Limb (tissue), 2 donors: ENCODE results near the gene PAK5.
A peak's percentile ranks its signal among the peaks of the same experiment; 100 is the strongest.
"Not testable (repeated sequence)": the region's sequence is repeated elsewhere in the genome, so short reads cannot be mapped to it uniquely, and the experiment has no call there.

Experiments used
- DNase-seq, 2 donors: peaks; one replicate each; pipeline ENCODE4 v3.0.0-alpha.2; 2016; ENCODE audit errors: extremely low spot score in 2 of 2

Gene PAK5

DNA sequence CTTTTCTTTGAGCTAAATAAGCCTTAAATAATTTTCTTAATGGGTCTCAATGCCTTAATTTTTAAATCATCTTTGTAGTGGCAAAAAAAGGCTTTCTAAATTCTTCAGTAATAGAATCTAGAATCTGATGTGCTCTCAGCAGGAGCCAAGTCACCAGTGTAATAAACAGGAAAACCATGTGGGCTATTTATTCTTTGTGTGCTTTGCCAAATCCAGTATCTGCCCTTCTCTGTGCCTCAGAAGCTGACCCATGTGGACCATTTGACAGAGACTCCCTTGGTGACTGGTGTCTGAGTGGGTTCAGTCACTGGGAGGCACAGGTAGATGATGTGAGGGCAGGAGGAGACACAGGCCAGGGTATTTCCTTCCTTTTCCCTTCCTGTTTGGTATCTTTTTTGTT is 152.9 kb downstream of the PAK5 start:
- DNase-seq: no peak

GRCh38 chr20:9685011-9685410 is 153.9 kb downstream of the PAK5 start:
- no peak for DNase-seq

GRCh38 chr20:9677100-9677623 is 161.7 kb downstream of the PAK5 start:
- DNase-seq: no peak

- no peak for DNase-seq
Observed at GRCh38 chr20:9672981-9673380, 165.9 kb downstream of the PAK5 start.

- no peak for DNase-seq
Observed at GRCh38 chr20:9672027-9672426, 166.8 kb downstream of the PAK5 start.

GRCh38 chr20:9668381-9668780 is 170.5 kb downstream of the PAK5 start:
- DNase-seq: no peak

- DNase-seq: no peak
Observed at GRCh38 chr20:9663423-9663822, 175.5 kb downstream of the PAK5 start.

DNA sequence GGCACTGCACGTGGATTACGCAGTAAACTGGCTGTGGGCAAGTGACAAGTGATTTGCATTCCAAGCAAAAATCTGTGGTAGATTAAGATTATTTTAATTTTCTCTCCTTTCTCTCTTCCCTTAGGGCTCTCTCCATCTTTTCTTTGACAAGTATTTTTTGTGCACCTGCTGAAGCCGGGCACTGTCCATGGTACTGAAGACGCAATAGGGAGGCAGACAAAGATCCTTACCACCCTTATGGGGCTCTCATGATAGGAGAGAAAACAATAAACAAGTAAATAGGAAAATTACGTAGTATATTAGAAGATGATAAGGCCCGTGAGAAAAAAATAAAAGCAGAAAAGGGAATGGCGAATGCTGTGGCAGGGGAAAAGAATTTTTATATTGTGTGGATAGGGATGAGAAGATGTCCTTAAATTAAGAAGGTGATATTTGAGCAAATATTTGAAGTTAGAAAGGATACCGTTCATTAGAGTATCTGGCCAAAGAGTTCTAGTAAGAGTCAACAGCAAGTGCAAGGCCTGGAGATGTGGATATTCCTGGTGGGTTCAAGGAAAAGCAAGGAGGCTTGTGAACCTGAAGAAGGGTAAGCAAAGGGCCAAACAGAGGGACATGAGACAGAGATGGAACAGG is 178.5 kb downstream of the PAK5 start:
- peak in 1 of 2 donors; percentile 40 for DNase-seq

GRCh38 chr20:9647741-9648140 is 191.1 kb downstream of the PAK5 start:
- no peak for DNase-seq

GRCh38 chr20:9646375-9646774 is 192.5 kb downstream of the PAK5 start:
- no peak for DNase-seq

- no peak for DNase-seq
Observed at GRCh38 chr20:9642882-9643281, 196.0 kb downstream of the PAK5 start.

DNA sequence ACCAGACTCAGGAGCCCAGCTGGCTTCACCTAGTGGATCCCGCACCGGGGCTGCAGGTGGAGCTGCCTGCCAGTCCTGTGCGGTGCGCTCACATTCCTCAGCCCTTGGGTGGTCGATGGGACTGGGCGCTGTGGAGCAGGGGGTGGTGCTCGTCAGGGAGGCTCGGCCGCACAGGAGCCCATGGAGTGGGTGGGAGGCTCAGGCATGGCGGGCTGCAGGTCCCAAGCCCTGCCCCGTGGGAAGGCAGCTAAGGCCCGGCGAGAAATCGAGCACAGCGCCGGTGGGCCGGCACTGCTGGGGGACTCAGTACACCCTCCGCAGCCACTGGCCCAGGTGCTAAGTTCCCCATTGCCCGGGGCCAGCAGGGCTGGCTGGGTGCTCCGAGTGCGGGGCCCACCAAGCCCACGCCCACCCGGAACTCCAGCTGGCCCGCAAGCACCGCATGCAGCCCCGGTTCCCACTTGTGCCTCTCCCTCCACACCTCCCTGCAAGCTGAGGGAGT is 197.3 kb downstream of the PAK5 start:
- DNase-seq: not testable (repeated sequence)

DNA sequence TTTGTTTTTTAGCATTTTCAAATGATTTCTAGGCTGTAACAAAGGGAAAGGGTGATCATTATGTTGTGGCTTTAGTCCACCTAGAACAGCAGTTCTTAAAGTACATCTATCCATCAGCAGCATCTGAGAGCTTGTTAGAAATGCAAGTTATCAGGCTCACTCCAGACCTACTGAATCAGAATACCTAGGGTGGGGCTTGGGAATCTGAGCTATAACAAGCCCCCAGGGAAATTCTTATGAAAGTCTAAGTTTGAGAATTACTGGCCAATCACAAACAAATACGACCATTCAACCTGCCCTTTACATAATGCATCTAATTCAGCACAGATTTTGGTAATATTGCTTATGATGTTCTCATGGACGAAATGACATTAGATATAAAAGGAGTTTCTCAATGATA is 201.0 kb downstream of the PAK5 start:
- DNase-seq: no peak

DNA sequence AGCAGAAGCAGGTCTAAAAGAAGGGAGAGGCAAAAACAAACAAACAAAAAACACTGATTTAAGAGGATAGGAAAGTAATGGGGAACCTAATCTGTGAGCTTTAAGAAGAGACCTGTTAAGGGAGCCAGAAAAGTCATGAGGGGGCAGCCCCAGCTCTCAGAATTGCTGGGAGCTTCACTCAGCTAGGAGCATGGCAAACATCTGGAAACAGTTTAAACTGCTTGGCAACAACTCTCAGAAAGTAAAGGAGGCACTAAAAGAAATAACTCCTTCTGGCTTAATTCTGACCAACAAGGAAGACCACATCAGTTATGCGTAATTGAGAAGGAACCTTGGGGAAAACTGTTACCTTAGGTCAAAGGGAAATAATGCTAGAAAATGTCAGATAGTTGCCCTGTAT is 203.1 kb downstream of the PAK5 start:
- no peak for DNase-seq

GRCh38 chr20:9634327-9634726 is 204.5 kb downstream of the PAK5 start:
- DNase-seq: no peak

DNA sequence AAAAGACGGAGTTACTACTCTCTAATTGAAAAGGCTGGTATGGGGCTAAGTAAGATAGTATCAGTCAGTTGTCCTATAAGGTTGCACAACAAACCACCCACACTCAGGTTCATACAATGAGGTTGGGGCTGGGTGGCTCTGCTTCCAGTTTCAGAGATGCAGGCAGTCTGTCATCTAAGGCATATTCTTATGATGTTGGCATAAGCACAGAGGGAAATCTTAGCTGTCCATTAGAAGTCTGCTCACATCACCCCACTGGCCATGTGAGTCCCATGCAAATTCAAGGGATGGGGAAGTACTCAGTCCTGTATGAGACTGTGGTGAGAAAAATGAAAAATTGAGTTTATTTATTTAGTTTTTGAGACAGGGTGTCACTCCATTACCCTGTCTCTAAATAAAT is 205.9 kb downstream of the PAK5 start:
- no peak for DNase-seq

GRCh38 chr20:9632265-9632664 is 206.6 kb downstream of the PAK5 start:
- DNase-seq: no peak

DNA sequence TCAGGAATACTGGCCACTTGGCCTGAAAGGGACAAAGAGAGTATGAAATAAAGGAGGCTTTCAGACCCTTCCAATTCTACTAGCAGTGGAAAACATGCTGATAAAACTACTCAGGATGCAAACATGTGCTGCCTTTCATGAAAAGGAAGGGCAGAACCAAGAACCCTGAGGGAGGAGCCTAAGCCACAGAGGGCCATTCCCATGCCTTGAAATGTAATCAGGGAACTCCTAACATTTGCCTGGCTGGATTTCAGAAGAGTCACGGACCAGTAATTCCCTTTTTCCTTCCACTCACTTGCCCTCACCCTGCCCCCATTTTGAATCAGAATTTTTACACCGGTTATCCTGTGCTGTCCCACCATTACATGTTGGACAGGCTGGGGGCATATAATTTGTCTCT is 208.3 kb downstream of the PAK5 start:
- no peak for DNase-seq

DNA sequence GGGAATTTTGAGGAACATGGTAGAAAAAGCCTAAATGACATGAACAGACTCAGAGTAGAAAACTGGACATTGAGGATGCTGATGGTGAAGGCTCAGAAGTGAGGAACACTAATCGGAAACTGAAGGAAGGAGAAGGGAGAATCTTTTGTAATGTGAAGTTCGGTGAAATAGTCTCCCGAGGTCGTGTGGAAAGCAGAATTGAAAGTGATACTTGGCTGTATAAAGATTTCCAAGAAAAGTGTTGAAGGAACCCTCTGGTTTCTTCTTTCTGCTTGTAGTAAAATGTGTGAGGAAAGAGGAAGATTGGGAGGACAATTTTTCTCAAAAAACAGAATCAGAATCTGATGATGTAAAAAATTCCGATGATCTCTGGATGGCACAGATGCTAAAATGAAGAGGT is 209.0 kb downstream of the PAK5 start:
- no peak for DNase-seq

DNA sequence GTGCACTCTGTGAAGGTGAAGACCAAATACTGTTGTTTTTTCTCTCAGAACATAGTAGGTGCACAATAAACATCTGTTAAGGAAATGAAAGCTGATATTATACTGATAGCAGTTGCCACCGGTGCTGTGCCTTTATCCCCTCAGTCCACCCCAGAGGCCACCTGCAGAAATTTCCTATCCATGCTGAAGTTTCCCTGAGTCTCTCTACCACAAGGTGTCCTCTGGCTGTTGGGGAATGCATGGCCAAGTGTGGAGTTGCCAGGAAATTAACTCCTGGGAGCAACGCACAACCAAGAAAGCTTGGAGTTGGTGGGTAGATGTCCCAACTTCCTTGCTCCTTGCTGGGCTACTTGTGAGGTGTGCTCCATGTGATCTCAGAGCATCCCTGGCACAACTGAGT is 210.3 kb downstream of the PAK5 start:
- no peak for DNase-seq

DNA sequence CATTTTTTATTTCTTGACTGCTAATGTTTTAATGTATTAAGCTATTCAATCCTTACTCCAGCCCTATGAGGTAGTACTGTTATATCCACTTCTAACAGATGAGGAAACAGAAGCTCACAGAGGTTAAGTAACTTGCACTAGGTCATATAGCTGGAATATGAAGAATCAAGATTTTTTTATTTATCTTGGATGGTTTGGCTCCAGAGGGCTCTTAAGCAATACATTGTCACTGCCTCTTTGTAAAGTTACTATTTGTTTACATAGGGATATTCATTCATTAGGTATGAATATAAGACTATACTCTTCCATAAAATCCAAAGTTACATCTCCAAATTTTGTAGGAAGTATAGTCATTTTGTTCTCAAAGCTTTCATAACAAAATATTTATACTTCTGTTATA is 210.7 kb downstream of the PAK5 start:
- no peak for DNase-seq

- DNase-seq: no peak
Observed at GRCh38 chr20:9627219-9627618, 211.7 kb downstream of the PAK5 start.

GRCh38 chr20:9626357-9626756 is 212.5 kb downstream of the PAK5 start:
- no peak for DNase-seq

DNA sequence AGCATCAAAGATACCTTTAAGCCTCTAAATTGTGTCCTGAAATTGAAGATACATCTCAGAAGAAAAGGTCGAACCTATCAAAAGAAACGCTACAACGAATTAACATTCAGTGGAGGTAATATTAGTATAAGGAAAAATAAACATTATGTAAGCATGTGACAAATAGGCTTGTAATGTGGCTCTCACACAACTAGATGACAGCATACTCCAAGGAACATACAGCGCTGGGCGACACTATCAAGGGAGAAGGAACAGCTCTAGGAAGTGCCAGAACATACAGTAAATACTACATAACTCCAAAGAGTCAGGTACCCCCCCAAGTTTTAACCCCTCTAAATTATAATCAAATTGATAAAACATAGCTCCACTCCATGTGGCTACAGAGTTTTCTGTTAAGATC is 220.9 kb downstream of the PAK5 start:
- peak in 1 of 2 donors; percentile 41 for DNase-seq
